ENCODE results near the gene PRR35. TPM values are rescaled to one million over a fixed set of nuclear protein-coding genes. Genes with fewer than 3 reads are reported as not detected.

PRR35 gene
- total RNA-seq, 4 donors from 2014 or later, result not detected

DNA sequence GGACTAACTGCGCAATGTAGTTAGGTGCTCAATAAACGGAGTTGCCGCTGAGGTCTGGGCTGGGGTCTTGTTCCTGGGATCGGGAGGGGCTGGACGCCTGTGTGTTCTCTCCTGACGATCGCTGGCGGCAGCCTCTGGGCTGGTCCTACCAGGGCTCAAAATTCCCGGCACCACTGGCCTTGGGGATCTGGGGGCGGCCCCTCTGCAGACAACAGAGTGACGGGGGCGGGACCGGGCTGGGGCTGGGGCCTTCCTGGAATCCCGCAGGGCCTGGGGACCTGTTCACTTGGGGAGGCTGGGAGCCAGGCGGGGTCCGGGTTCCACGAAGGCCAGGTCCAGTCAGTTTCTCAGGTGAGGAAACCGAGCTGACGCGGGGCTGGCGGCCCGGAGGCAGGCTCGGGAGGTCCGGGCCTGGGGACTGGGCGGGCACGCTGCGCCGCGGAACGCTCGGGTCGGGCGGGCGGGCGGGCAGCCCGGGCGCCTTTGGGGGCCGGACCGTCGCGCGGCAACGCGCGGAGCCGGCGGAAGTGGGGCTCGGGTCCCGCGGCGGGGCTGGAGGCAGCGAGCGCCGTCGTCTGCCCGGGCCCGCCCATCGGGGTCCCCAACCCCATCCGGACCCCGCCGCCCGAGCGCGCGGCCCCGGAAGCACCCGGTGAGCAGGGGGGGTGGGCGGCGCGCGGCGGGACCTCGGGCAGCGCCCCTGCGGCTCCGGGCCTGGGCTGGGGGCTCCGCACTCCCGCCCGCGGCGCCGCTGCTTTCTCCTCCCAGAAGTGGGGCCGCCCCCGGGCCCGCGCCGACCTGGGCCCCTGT lies 9.5 kb downstream of the PRR35 start, which contains the start of gene PIGQ:
Gene PIGQ, plus strand, starts transcription at position 524 of the 810 bp plus-strand sequence. CDS start 4,107 bp downstream, outside the sequence.
- TF ChIP-seq, protein P1, sequence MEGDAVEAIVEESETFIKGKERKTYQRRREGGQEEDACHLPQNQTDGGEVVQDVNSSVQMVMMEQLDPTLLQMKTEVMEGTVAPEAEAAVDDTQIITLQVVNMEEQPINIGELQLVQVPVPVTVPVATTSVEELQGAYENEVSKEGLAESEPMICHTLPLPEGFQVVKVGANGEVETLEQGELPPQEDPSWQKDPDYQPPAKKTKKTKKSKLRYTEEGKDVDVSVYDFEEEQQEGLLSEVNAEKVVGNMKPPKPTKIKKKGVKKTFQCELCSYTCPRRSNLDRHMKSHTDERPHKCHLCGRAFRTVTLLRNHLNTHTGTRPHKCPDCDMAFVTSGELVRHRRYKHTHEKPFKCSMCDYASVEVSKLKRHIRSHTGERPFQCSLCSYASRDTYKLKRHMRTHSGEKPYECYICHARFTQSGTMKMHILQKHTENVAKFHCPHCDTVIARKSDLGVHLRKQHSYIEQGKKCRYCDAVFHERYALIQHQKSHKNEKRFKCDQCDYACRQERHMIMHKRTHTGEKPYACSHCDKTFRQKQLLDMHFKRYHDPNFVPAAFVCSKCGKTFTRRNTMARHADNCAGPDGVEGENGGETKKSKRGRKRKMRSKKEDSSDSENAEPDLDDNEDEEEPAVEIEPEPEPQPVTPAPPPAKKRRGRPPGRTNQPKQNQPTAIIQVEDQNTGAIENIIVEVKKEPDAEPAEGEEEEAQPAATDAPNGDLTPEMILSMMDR (IDR thresholded peaks at IDR 0.05; ENCODE audit: low read depth), result no peak

DNA sequence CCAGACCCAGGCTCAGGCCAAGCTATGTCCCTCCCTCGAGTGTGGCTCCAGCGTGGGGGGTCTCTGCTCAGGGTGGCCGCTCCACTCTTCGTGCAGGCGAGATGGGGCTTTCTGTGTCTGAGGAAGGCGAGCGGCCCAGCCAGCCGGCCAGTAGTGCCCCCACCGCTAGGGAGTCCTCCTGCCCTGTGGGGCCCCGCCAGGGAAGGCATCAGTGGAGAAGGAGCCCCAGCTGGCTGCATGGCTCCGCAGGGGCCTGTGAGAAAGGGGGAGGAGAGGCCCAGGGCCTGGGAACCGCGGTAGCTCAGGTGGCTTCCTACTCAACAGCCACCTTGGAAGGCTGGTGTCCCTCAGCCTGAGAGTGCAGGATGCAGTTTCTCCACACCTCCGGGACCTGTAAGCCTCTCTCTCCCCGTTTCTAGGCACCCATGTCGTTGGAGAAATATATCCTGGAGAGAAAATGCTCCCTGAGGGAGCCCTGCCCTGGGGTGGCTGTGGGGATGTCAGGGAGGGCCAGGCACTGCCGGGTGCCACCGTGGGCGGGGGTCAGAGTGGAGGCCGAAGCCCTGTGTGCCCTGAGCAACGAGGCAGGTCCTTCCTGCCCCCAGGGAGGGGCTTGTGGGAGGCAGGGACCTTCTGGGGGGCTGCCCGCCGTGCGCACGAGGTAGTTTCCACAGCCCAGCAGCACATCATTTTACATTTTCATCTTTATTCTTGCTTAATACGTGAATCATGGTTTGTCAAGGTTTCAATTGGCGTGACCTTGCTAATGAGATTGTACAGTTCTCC lies 12.9 kb downstream of the PRR35 start:
- TF ChIP-seq, protein P1 (IDR thresholded peaks at IDR 0.05; ENCODE audit: low read depth), result no peak

DNA sequence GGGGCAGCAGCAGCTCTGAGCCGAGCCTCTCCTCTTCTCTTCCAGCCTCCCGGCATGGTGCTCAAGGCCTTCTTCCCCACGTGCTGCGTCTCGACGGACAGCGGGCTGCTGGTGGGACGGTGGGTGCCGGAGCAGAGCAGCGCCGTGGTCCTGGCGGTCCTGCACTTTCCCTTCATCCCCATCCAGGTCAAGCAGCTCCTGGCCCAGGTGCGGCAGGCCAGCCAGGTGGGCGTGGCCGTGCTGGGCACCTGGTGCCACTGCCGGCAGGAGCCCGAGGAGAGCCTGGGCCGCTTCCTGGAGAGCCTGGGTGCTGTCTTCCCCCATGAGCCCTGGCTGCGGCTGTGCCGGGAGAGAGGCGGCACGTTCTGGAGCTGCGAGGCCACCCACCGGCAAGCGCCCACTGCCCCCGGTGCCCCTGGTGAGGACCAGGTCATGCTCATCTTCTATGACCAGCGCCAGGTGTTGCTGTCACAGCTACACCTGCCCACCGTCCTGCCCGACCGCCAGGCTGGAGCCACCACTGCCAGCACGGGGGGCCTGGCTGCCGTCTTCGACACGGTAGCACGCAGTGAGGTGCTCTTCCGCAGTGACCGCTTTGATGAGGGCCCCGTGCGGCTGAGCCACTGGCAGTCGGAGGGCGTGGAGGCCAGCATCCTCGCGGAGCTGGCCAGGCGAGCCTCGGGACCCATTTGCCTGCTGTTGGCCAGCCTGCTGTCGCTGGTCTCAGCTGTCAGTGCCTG lies 14.0 kb downstream of the PRR35 start:
- TF ChIP-seq, protein P1 (IDR thresholded peaks at IDR 0.05; ENCODE audit: low read depth), result no peak

DNA sequence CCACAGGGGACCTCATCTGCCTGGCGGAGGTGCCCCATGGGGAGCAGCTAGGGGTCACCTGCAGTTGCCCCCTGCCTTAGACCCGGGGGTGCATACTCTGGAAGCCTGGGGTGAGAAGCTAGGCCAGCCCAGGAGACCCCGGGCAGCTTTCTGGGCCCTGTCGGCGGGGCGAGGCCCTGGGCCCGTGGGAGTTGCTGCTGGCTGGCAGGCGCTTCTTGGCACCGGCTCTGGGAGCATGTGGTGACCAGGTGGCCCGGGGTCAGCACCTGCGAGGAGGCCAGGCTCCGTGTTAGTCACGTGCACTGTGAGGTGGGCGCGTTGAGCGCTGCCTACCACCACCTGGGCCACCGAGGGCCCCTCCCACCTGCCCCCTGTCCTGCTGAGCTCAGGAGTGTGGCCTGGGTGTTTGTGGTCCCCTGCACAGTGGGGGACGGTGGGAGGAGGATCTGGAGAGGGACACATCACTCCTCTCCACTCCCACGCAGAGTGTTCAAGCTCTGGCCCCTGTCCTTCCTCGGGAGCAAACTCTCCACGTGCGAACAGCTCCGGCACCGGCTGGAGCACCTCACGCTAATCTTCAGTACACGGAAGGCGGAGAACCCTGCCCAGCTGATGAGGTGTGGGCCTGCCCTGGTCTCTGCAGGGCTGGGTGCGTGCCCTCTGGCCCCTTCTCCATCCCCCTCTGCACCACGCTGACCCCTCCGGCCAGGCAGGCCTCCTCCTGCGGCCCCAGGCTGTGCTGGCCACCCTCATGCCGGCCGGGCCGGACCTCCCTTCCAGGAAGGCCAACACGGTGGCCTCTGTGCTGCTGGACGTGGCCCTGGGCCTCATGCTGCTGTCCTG lies 15.4 kb downstream of the PRR35 start:
- TF ChIP-seq, protein P1 (IDR thresholded peaks at IDR 0.05; ENCODE audit: low read depth), result no peak

DNA sequence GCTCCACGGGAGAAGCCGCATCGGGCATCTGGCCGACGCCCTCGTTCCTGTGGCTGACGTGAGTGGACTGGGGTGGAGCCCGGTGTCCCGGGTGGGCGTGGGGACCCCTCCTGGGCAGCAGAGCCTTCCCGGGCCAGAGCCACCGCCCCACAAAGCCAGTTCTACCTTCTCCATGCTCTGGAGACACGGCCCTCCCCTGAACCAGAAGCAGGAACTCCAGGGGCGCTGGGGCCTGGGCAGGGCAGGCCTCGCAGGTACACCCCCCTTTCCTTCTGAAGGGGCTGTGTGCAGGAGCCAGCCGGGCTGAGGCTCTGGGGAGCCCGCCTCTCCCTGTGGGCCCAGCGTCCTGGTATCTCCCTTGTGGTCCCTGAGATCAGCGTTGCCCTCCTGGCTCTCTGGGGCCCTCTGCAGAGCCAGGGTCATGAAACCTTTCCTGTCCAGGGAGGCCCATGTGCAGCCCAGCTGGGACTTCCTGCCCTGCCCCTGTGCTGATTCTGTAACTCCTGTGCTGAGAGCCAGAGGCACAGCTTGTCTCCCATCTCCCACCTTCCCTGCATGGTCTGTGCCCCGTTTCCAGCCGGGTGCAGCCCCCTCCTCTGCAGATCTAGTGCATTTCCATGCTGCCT lies 16.1 kb downstream of the PRR35 start:
- TF ChIP-seq, protein P1 (IDR thresholded peaks at IDR 0.05; ENCODE audit: low read depth), result no peak

DNA sequence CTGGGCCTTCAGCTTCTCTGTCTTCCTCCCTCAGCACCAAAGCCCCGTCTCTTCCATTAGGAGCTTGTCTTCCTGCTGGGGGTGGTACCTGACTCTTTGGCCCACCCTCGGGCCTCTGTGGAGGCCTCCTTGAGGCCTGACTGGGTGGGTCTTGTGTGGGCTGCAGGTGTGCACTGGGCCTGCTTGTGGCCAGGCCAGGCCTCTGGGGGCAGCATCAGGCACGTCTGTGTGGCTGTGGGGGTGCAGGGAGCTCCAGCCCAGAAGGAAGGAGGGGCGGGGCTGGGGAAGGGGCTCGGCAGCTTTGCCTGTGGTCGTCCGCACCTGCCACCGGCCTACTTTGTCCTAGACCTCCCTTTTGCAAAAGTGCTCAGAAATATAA lies 16.6 kb downstream of the PRR35 start:
- TF ChIP-seq, protein P1 (IDR thresholded peaks at IDR 0.05; ENCODE audit: low read depth), result no peak

All from subcutaneous adipose tissue (tissue), 4 donors.